ENCODE data around the gene NR1D1.

DNA sequence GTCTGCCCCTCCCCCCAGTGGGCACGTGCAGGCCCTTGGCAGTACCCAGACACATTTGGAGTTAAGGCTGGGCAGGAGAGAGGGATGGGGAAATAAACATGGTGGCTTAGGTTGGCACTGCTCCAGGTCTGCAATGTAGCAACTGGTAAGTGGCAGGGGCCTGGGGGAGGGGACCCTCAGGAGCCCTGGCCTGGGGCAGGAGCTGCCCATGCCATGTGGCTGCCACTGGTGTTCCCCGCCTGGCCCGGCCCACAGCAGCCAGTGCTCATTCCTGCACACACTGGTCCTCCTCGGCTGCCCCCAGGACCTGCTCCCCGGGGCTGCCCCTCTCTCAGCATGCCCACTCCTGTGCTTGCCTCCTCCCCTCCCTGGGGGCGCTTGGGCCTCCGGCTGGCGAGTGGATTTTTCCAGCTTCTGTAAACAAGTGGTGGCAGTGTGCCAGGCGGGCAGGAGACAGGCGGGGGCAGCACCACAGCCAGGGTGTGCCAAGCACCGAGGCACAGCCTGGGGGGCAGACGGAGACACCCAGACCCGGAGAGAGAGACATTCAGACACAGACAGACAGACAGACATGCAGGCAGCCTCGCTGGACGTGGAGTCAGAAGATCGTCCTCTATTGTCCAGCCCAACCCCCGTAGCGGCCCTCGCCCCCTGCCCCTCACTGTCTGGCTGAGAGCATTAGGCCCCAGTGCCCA lies 28.2 kb downstream of the NR1D1 start:
- no peak for TF ChIP-seq ZNF274 (IDR thresholded peaks at IDR 0.05; ENCODE audit: low read depth, low read length)
- no peak for TF ChIP-seq SUZ12 (IDR thresholded peaks at IDR 0.05; ENCODE audit: extremely low read depth, insufficient read depth, insufficient read length)
